Osteocyte (in vitro differentiated cells): ENCODE measurements around the gene ING2. TPM values are rescaled to one million over a fixed set of nuclear protein-coding genes. Genes with fewer than 3 reads are reported as not detected.
"Not testable (repeated sequence)": the region's sequence is repeated elsewhere in the genome, so short reads cannot be mapped to it uniquely, and the experiment has no call there.

Source experiments
- DNase-seq: peaks from one replicate; pipeline ENCODE4 v3.0.0; 2021; ENCODE audit warnings: mixed read lengths; ENCODE audit not compliant: unreplicated experiment; ENCODE audit errors: extremely low spot score
- H3K27ac Mint-ChIP-seq: one replicate; pipeline ENCODE4 v1.8.0; 2021; ENCODE audit warnings: mild to moderate bottlenecking, mixed read lengths; ENCODE audit not compliant: unreplicated experiment
- H3K27me3 Mint-ChIP-seq: one replicate; pipeline ENCODE4 v1.8.0; 2021; ENCODE audit warnings: mixed read lengths; ENCODE audit not compliant: unreplicated experiment
- H3K36me3 Mint-ChIP-seq: one replicate; pipeline ENCODE4 v1.8.0; 2021; ENCODE audit warnings: mixed read lengths; ENCODE audit not compliant: unreplicated experiment
- H3K4me1 Mint-ChIP-seq: one replicate; pipeline ENCODE4 v1.8.0; 2021; ENCODE audit warnings: mixed read lengths; ENCODE audit not compliant: unreplicated experiment
- H3K4me3 Mint-ChIP-seq: one replicate; pipeline ENCODE4 v1.8.0; 2021; ENCODE audit warnings: mild to moderate bottlenecking, moderate library complexity, mixed read lengths; ENCODE audit not compliant: unreplicated experiment
- H3K9me3 Mint-ChIP-seq: one replicate; pipeline ENCODE4 v1.8.0; 2021; ENCODE audit warnings: mixed read lengths; ENCODE audit not compliant: unreplicated experiment
- CTCF ChIP-seq: fragments of 200-600 bp; sonication (generic); IDR thresholded peaks from 2 replicates; pipeline ENCODE4 v1.5.0; 2021; ENCODE audit warnings: antibody characterized with exemption, mild to moderate bottlenecking, moderate library complexity
- total RNA-seq: library from RNA; stranded (reverse); gene quantifications from 2 replicates; pipeline ENCODE4 v1.2.1, GENCODE V29; 2021

ING2 gene
- total RNA-seq, 1 donor from 2014 or later, result 7.0 TPM

- Mint-ChIP-seq H3K4me1 (peaks cover 5% of the 10 kb centered on the region), H3K27me3 (no peaks in the 10 kb centered on the region), H3K9me3 (no peaks in the 10 kb centered on the region), H3K27ac (no peak overlapping the region), H3K4me3 (no peak overlapping the region), H3K36me3 (no peaks in the 10 kb centered on the region)
- peak; percentile 92 for DNase-seq
- peak; percentile 92 for TF ChIP-seq CTCF
Observed at GRCh38 chr4:183471946-183472708, 32.7 kb upstream of the ING2 start.

GRCh38 chr4:183478123-183478522 is 26.7 kb upstream of the ING2 start:
- no peak for DNase-seq
- Mint-ChIP-seq H3K27ac (no peak overlapping the region), H3K36me3 (no peaks in the 10 kb centered on the region), H3K9me3 (no peaks in the 10 kb centered on the region), H3K4me1 (no peaks in the 10 kb centered on the region), H3K4me3 (no peak overlapping the region), H3K27me3 (peaks cover 2% of the 10 kb centered on the region)
- TF ChIP-seq CTCF, result no peak

- Mint-ChIP-seq H3K9me3 (no peaks in the 10 kb centered on the region), H3K4me3 (no peak overlapping the region), H3K36me3 (no peaks in the 10 kb centered on the region), H3K27ac (no peak overlapping the region), H3K27me3 (peaks cover 2% of the 10 kb centered on the region), H3K4me1 (no peaks in the 10 kb centered on the region)
- no peak for TF ChIP-seq CTCF
- DNase-seq, result no peak
Observed at GRCh38 chr4:183478926-183479325, 25.9 kb upstream of the ING2 start.

GRCh38 chr4:183482515-183483095 is 22.3 kb upstream of the ING2 start:
- H3K27ac Mint-ChIP-seq, H3K27me3 Mint-ChIP-seq, DNase-seq, H3K9me3 Mint-ChIP-seq, H3K4me3 Mint-ChIP-seq, H3K36me3 Mint-ChIP-seq: not testable (repeated sequence)
- peaks cover 12% of the 10 kb centered on the region for H3K4me1 Mint-ChIP-seq

- no peak overlapping the region for H3K4me3 Mint-ChIP-seq
- TF ChIP-seq CTCF, result no peak
- H3K9me3 Mint-ChIP-seq, result no peaks in the 10 kb centered on the region
- H3K27ac Mint-ChIP-seq, result no peak overlapping the region
- H3K27me3 Mint-ChIP-seq, result no peaks in the 10 kb centered on the region
- DNase-seq, result no peak
- H3K4me1 Mint-ChIP-seq, result peaks cover 13% of the 10 kb centered on the region
- no peaks in the 10 kb centered on the region for H3K36me3 Mint-ChIP-seq
Observed at GRCh38 chr4:183483997-183484396, 20.9 kb upstream of the ING2 start.
